HCT116 (cell line): ENCODE measurements around the gene STXBP5L. TPM values are rescaled to one million over a fixed set of nuclear protein-coding genes. Genes with fewer than 3 reads are reported as not detected.

Experiments
- ATAC-seq: fragments of 200-7000 bp; cut with Tn5 transposase; 2 replicates; pipeline ENCODE4 v1.9.1; 2020; ENCODE audit warnings: mild to moderate bottlenecking, moderate library complexity
- BruUV-seq: library from RNA; stranded (reverse); fragments of 400-500 nt; replicated peaks from 2 replicates; lab custom pipeline; 2021; lab: Mats Ljungman, UMichigan
- CTCF ChIA-PET: fragments of 300-600 bp; sonication (Branson Sonifier 250); formaldehyde crosslinking; loops from one replicate; lab custom pipeline; 2021; ENCODE audit warnings: antibody characterized with exemption; lab: Charles Lee
- POLR2A ChIA-PET: fragments of 300-600, 350-600 bp; sonication (Branson Sonifier 250); formaldehyde crosslinking; loops from one replicate; lab custom pipeline; 2021; ENCODE audit warnings: antibody characterized with exemption; lab: Charles Lee
- RAD21 ChIA-PET, 2 experiments: fragments of 300-600 bp; sonication (Branson Sonifier 250); formaldehyde crosslinking; loops; one replicate each; lab custom pipeline; 2023; ENCODE audit warnings: low total read pairs in 2 of 2; ENCODE audit not compliant: uncharacterized antibody in 2 of 2, unreplicated experiment in 2 of 2, low non-redundant PET in 1 of 2; lab: Charles Lee
- DNase-seq: peaks from one replicate; pipeline ENCODE4 v3.0.0-alpha.2; 2010; ENCODE audit warnings: low read depth, low spot score
- H2AFZ ChIP-seq: fragments of 200-600 bp; shearing (Covaris generic), sonication (generic); 2 replicates; pipeline ENCODE4 v1.6.1; 2017; ENCODE audit warnings: low read depth, mixed run types, mixed read lengths, antibody characterized with exemption, low read length; ENCODE audit not compliant: poor library complexity, severe bottlenecking
- H3K27ac ChIP-seq: 2 replicates; pipeline ENCODE4 v1.5.1; 2012; ENCODE audit warnings: low read depth, low read length
- H3K27me3 ChIP-seq: fragments of 200-600 bp; sonication (generic); 2 replicates; pipeline ENCODE4 v1.6.1; 2016; ENCODE audit warnings: mixed run types, low read length, mixed read lengths; ENCODE audit not compliant: insufficient read depth
- H3K36me3 ChIP-seq, 2 experiments: fragments of 200-500 bp in 1 of 2; fragments of 200-600 bp in 1 of 2; sonication (Bioruptor generic) in 1 of 2; sonication (generic) in 1 of 2; 2 replicates each; pipeline versions ENCODE4 v1.5.1 to v1.6.1; 2014 to 2016; ENCODE audit warnings: low read length in 2 of 2, inconsistent platforms in 1 of 2, mixed read lengths in 1 of 2, mixed run types in 1 of 2; ENCODE audit not compliant: insufficient read depth in 2 of 2, control insufficient read depth in 1 of 2
- H3K4me1 ChIP-seq, 2 experiments: fragments of 200-600 bp in 1 of 2; sonication (generic) in 1 of 2; 2 replicates each; pipeline versions ENCODE4 v1.5.1 to v1.6.1; 2012 to 2017; ENCODE audit warnings: low read length in 2 of 2, inconsistent platforms in 1 of 2, mild to moderate bottlenecking in 1 of 2, mixed read lengths in 1 of 2, mixed run types in 1 of 2, moderate library complexity in 1 of 2; ENCODE audit not compliant: insufficient read depth in 2 of 2, control insufficient read depth in 1 of 2
- H3K4me2 ChIP-seq: fragments of 200-600 bp; sonication (generic); 2 replicates; pipeline ENCODE4 v1.6.1; 2017; ENCODE audit warnings: mixed run types, low read length, mixed read lengths
- H3K4me3 ChIP-seq, 2 experiments: fragments of 200-600 bp in 1 of 2; sonication (generic) in 1 of 2; replicated peaks in 1 of 2; 2 replicates each; pipeline ENCODE4 v1.5.1; 2011 to 2016; ENCODE audit warnings: low read length in 2 of 2, control low read depth in 1 of 2, low read depth in 1 of 2, mild to moderate bottlenecking in 1 of 2, mixed read lengths in 1 of 2, mixed run types in 1 of 2
- H3K79me2 ChIP-seq: fragments of 200-600 bp; sonication (generic); 2 replicates; pipeline ENCODE4 v1.6.1; 2017; ENCODE audit warnings: mild to moderate bottlenecking, mixed run types, low read length, moderate library complexity, mixed read lengths; ENCODE audit not compliant: insufficient read depth
- H3K9ac ChIP-seq: fragments of 200-600 bp; sonication (generic); 2 replicates; pipeline ENCODE4 v1.6.1; 2016; ENCODE audit warnings: low read length, mixed read lengths
- H3K9me2 ChIP-seq: fragments of 200-600 bp; sonication (generic), shearing (Covaris generic); 2 replicates; pipeline ENCODE4 v1.6.1; 2017; ENCODE audit warnings: mixed run types, mild to moderate bottlenecking, moderate library complexity; ENCODE audit not compliant: insufficient read depth
- H3K9me3 ChIP-seq, 2 experiments: fragments of 200-500 bp in 1 of 2; fragments of 200-600 bp in 1 of 2; sonication (Bioruptor generic) in 1 of 2; sonication (generic) in 1 of 2; 2 replicates each; pipeline ENCODE4 v1.6.1; 2014 to 2017; ENCODE audit warnings: low read length in 2 of 2, mixed read lengths in 2 of 2, inconsistent platforms in 1 of 2, low read depth in 1 of 2, mild to moderate bottlenecking in 1 of 2, mixed run types in 1 of 2, moderate library complexity in 1 of 2; ENCODE audit not compliant: control insufficient read depth in 1 of 2, insufficient read depth in 1 of 2
- H4K20me1 ChIP-seq: fragments of 200-600 bp; sonication (generic), shearing (Covaris generic); 2 replicates; pipeline ENCODE4 v1.6.1; 2017; ENCODE audit warnings: mixed run types, mild to moderate bottlenecking, moderate library complexity; ENCODE audit not compliant: insufficient read depth
- CBX3 ChIP-seq: IDR thresholded peaks from 2 replicates; pipeline ENCODE4 v1.6.1; 2012; ENCODE audit warnings: low read depth
- EGR1 ChIP-seq: IDR thresholded peaks from 2 replicates; pipeline ENCODE4 v1.6.1; 2012; ENCODE audit warnings: low read depth
- FOSL1 ChIP-seq: IDR thresholded peaks from 2 replicates; pipeline ENCODE4 v1.6.1; 2012; ENCODE audit warnings: low read depth
- JUND ChIP-seq: IDR thresholded peaks from 2 replicates; pipeline ENCODE4 v1.6.1; 2012
- SRF ChIP-seq: IDR thresholded peaks from 2 replicates; pipeline ENCODE4 v1.6.1; 2012; ENCODE audit warnings: low read depth
- TCF7L2 ChIP-seq: IDR thresholded peaks from 2 replicates; pipeline ENCODE4 v1.7.0; 2011; ENCODE audit warnings: borderline replicate concordance, inconsistent platforms; ENCODE audit not compliant: insufficient read depth, insufficient read length; ENCODE audit errors: extremely low read depth
- YY1 ChIP-seq: IDR thresholded peaks from 2 replicates; pipeline ENCODE4 v1.6.1; 2011; ENCODE audit warnings: low read length, low read depth, moderate library complexity, mild to moderate bottlenecking; ENCODE audit not compliant: insufficient replicate concordance; ENCODE audit errors: extremely low read depth
- ZFX ChIP-seq: fragments of 450-650 bp; IDR thresholded peaks from 2 replicates; pipeline ENCODE4 v1.6.1; 2017
- ZNF274 ChIP-seq: fragments of 200-500 bp; sonication (Bioruptor generic); IDR thresholded peaks from 2 replicates; pipeline ENCODE4 v1.6.1; 2014; ENCODE audit warnings: mild to moderate bottlenecking, low read depth, low read length, inconsistent platforms
- intact Hi-C: fragments of 100-400 bp; cut with micrococcal nuclease; formaldehyde crosslinking; loops from 2 replicates; pipeline ENCODE4 v1.10.0; 2022
- total RNA-seq: library from RNA; stranded (reverse); gene quantifications from one replicate; pipeline ENCODE4 v1.2.1, GENCODE V29; 2021; ENCODE audit not compliant: unreplicated experiment
- TF ChIP-seq, protein P1 (sequence below): IDR thresholded peaks from 2 replicates; pipeline ENCODE4 v1.6.1; 2012; ENCODE audit warnings: low read depth
- TF ChIP-seq, protein P2 (sequence below): IDR thresholded peaks from 2 replicates; pipeline ENCODE4 v1.6.1; 2011; ENCODE audit warnings: mild to moderate bottlenecking, low read length, moderate library complexity; ENCODE audit not compliant: insufficient replicate concordance; ENCODE audit errors: extremely low read depth
- TF ChIP-seq, protein P3 (sequence below): IDR thresholded peaks from 2 replicates; pipeline ENCODE4 v1.6.1; 2012
- TF ChIP-seq, protein P4 (sequence below), 3 experiments: fragments of 200-600 bp in 1 of 3; sonication (generic) in 1 of 3; IDR thresholded peaks in 2 of 3; conservative IDR thresholded peaks in 1 of 3; 2 replicates each; pipeline ENCODE4 v1.5.1; 2012 to 2017; ENCODE audit warnings: low read depth in 2 of 3, low read length in 2 of 3, antibody characterized with exemption in 1 of 3, borderline replicate concordance in 1 of 3, control low read depth in 1 of 3, mild to moderate bottlenecking in 1 of 3, mixed read lengths in 1 of 3, mixed run types in 1 of 3, moderate library complexity in 1 of 3; ENCODE audit not compliant: insufficient read depth in 1 of 3

The STXBP5L gene
- total RNA-seq, 1 experiment from 2014 or later = not detected

DNA sequence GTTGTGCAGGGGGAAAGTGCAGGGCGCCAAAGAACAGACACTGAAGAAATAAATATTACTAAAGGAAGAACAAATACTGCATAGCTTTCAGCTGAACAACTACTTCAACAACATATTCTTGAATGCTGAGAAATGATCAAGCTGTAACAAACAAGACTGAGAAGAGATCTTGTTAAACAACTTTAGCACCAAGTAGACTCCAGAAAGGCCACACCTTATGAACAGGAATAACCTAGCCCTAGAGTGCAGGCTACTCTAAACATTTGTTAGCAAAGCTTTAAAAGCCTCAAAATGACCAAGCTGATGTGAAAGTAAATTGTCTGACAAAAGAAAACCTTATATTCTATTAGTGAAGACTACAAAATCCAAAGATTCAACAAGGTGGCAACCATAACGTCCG is 554.6 kb downstream of the STXBP5L start (continued):
- TF ChIP-seq, protein P1, sequence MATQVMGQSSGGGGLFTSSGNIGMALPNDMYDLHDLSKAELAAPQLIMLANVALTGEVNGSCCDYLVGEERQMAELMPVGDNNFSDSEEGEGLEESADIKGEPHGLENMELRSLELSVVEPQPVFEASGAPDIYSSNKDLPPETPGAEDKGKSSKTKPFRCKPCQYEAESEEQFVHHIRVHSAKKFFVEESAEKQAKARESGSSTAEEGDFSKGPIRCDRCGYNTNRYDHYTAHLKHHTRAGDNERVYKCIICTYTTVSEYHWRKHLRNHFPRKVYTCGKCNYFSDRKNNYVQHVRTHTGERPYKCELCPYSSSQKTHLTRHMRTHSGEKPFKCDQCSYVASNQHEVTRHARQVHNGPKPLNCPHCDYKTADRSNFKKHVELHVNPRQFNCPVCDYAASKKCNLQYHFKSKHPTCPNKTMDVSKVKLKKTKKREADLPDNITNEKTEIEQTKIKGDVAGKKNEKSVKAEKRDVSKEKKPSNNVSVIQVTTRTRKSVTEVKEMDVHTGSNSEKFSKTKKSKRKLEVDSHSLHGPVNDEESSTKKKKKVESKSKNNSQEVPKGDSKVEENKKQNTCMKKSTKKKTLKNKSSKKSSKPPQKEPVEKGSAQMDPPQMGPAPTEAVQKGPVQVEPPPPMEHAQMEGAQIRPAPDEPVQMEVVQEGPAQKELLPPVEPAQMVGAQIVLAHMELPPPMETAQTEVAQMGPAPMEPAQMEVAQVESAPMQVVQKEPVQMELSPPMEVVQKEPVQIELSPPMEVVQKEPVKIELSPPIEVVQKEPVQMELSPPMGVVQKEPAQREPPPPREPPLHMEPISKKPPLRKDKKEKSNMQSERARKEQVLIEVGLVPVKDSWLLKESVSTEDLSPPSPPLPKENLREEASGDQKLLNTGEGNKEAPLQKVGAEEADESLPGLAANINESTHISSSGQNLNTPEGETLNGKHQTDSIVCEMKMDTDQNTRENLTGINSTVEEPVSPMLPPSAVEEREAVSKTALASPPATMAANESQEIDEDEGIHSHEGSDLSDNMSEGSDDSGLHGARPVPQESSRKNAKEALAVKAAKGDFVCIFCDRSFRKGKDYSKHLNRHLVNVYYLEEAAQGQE = no peak
- TF ChIP-seq JUND (no peak), CBX3 (no peak), SRF (no peak)

DNA sequence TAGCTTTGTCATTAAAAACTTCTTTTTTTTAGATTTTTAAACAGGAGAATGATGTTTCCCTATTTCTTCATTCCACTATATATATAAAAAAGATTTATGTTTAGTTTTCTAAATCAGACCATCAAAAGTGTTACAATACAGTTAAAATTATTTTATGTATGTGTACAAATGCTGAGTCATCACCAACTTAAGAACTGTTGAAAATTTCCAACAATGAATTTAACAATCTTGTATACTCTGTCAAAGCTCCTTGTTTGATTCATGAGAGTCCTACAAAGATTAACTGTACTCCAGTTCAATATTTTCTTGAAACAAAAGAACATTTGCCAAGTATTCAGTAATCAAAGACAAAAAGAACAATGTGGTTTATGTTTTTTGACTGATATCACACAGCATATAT is 555.7 kb downstream of the STXBP5L start:
- H3K9ac ChIP-seq = no peak overlapping the region
- H3K4me3 ChIP-seq = no peak overlapping the region
- H3K4me1 ChIP-seq = no peaks in the 10 kb centered on the region
- BruUV-seq = no TSS peak
- ChIA-PET RAD21 (no interaction called here), POLR2A (no interaction called here), CTCF (no interaction called here)
- H3K9me3 ChIP-seq = no peaks in the 10 kb centered on the region
- no peak overlapping the region for H3K27ac ChIP-seq
- H2AFZ ChIP-seq = no peak overlapping the region
- no peaks in the 10 kb centered on the region for H3K27me3 ChIP-seq
- H3K4me2 ChIP-seq = no peak overlapping the region
- H3K79me2 ChIP-seq = no peaks in the 10 kb centered on the region
- no peaks in the 10 kb centered on the region for H4K20me1 ChIP-seq
- intact Hi-C loops = no loop called here
- H3K36me3 ChIP-seq = peaks cover 2 to 18% of the 10 kb centered on the region in 2 experiments; a peak in 2 of 4 replicates
- no peak for ATAC-seq
- no peak for DNase-seq
- H3K9me2 ChIP-seq = no peaks in the 10 kb centered on the region
- TF ChIP-seq CBX3 (no peak), ZFX (no peak), ZNF274 (no peak), YY1 (no peak), EGR1 (no peak), TCF7L2 (no peak), FOSL1 (no peak)
- TF ChIP-seq, protein P2, sequence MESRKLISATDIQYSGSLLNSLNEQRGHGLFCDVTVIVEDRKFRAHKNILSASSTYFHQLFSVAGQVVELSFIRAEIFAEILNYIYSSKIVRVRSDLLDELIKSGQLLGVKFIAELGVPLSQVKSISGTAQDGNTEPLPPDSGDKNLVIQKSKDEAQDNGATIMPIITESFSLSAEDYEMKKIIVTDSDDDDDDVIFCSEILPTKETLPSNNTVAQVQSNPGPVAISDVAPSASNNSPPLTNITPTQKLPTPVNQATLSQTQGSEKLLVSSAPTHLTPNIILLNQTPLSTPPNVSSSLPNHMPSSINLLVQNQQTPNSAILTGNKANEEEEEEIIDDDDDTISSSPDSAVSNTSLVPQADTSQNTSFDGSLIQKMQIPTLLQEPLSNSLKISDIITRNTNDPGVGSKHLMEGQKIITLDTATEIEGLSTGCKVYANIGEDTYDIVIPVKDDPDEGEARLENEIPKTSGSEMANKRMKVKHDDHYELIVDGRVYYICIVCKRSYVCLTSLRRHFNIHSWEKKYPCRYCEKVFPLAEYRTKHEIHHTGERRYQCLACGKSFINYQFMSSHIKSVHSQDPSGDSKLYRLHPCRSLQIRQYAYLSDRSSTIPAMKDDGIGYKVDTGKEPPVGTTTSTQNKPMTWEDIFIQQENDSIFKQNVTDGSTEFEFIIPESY = no peak
- TF ChIP-seq, protein P3, sequence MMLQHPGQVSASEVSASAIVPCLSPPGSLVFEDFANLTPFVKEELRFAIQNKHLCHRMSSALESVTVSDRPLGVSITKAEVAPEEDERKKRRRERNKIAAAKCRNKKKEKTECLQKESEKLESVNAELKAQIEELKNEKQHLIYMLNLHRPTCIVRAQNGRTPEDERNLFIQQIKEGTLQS = no peak
- TF ChIP-seq, protein P4, sequence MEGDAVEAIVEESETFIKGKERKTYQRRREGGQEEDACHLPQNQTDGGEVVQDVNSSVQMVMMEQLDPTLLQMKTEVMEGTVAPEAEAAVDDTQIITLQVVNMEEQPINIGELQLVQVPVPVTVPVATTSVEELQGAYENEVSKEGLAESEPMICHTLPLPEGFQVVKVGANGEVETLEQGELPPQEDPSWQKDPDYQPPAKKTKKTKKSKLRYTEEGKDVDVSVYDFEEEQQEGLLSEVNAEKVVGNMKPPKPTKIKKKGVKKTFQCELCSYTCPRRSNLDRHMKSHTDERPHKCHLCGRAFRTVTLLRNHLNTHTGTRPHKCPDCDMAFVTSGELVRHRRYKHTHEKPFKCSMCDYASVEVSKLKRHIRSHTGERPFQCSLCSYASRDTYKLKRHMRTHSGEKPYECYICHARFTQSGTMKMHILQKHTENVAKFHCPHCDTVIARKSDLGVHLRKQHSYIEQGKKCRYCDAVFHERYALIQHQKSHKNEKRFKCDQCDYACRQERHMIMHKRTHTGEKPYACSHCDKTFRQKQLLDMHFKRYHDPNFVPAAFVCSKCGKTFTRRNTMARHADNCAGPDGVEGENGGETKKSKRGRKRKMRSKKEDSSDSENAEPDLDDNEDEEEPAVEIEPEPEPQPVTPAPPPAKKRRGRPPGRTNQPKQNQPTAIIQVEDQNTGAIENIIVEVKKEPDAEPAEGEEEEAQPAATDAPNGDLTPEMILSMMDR (IDR thresholded peaks at IDR 0.05 in 2 of 3, conservative IDR thresholded peaks at IDR 0.05 in 1 of 3; ENCODE audit: borderline replicate concordance in 1 of 3, insufficient read depth in 1 of 3, low read depth in 2 of 3, low read length in 2 of 3) = no peak
- TF ChIP-seq, protein P1 = no peak
